GM12892 (cell line): ENCODE results near the gene TMIGD3.

Experiments used
- POLR2A ChIP-seq: IDR thresholded peaks from 2 replicates; pipeline ENCODE4 v1.6.1; 2011; ENCODE audit warnings: low read depth, low read length, control low read depth
- POLR2AphosphoS5 ChIP-seq: IDR thresholded peaks from 2 replicates; pipeline ENCODE4 v1.6.1; 2011; ENCODE audit warnings: low read depth, low read length, control low read depth
- TAF1 ChIP-seq: IDR thresholded peaks from 2 replicates; pipeline ENCODE4 v1.6.1; 2011; ENCODE audit warnings: low read depth, mild to moderate bottlenecking, control low read depth, low read length, borderline replicate concordance

GRCh38 chr1:111516005-111516535, 12.6 kb upstream of the TMIGD3 start:
- no peak for TF ChIP-seq POLR2A
- no peak for TF ChIP-seq TAF1
- no peak for TF ChIP-seq POLR2AphosphoS5
